NCI-H2171 treated with DMSO at 0.1 percent for 48 hours (cell line): ENCODE measurements around the gene SERINC5.
A peak's percentile ranks its signal among the peaks of the same experiment; 100 is the strongest.

Experiments
- DNase-seq: peaks from one replicate; lab custom pipeline; 2025; lab: John Stamatoyannopoulos, UW

Gene SERINC5

DNA sequence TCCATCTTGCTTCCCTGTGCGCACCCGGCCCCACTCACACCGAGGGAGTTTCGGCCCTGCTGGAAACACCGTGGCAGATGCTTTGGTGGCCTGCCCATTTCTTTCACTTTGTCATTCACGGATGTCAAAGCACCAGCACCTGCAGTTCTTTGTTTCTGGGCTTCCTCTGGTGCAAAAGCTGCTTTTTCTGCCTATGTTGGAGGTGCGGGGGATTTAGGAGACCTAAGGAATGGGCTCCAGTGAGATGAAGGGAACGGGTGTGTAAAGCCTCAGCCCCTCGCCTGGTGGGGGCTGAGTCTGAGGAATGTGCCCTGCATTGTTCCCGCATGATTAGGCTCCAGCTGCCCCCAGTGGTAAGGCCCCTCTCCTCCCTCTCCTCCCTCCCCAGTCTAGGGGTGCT is 158.4 kb downstream of the SERINC5 start:
- DNase-seq: no peak

DNA sequence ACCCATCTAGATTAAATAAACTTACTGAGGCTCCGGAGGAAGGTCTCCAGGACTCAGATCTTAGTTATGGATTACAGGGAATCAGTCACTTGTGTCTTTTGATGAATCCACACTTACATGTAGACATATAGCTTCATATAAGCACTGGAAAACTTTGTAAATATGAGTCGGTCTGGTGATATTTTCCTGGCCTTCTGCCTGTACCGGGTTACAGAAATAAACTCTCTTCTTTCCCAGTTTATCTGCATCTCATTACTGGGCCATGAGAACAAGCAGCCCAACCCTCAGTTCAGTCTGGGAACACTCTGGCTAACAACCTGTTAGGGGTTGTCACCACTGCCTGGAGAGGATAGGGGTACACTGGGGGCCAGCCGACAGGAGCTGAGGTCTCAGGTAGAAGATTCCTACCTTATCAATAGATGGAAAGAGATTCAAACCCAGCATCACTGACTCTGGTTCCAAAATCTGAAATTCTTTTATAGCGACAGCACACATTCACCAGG is 161.6 kb downstream of the SERINC5 start:
- no peak for DNase-seq

DNA sequence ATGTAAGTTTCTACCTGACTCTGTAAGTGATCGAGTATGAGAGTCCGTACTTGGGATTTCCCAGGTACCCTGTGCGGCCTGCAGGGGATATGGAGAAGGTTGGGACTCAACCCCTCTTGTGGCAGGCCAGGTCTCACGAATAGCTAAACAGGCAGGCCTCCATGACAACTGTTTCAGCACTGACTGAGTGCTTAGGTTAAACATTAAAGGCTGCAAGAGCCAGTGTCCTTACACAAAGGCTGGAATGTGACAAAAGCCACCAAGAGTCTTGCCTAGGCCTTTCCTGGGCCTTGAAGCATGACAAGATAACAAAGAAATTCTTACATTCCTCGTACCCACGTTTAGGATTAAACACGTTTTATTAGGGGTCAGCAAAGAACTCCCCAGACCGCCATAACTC is 162.1 kb downstream of the SERINC5 start:
- DNase-seq: no peak

DNA sequence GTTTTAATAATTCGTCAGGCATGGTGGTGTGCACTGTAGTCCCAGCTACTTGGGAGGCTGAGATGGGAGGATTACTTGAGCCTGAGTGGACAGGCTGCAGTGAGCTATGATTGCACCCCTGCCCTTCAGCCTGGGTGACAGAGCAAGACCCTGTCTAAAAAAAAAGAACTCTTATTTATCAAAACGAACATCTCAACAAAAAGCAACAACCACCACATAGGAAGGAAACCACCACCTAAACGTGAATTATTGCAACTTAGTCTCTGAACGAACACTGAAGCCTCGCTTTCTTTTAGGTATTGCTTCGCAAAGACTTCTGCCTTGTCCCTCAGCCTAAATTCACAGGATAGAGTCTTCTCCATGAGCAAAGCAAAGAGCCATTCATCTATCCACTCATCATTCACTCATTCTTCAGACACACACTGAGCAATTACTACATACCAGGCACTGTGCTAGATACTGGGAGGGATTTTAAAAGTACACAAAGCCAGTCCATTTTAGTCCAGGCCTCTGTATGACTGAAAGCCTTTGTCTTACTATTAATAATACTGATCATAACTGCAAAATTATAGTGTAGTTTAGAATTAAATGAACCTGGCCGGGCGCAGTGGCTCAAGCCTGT is 163.3 kb downstream of the SERINC5 start:
- DNase-seq: no peak

DNA sequence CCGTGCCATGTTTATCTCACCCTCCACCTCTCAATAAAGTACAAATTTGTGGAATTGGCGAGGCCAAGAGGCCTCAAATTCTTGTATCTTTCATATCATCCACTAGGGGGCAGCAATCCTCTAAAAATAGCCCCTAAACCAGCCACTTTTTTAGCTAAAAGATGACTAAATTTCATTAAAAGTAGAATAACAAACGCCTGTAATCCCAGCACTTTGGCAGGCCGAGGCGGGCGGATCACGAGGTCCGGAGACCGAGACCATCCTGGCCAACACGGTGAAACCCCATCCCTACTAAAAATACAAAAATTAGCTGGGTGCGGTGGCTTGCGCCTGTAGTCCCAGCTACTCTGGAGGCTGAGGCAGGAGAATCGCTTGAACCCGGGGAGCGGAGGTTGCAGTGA is 164.1 kb downstream of the SERINC5 start:
- peak; percentile 47 for DNase-seq

DNA sequence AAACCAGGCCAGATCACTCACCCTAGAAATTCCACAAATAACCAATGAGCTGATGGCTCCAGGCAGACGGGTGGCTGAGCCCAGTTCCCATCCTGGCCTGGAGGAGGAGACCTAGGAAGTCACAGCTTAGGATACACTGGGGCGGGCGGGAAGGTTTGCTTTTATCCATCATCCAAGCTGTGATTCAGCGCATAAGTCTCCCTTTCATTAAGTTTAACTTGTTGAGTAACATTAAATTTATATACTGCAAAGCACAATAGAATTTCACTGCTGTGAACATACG is 165.0 kb downstream of the SERINC5 start:
- DNase-seq: no peak

DNA sequence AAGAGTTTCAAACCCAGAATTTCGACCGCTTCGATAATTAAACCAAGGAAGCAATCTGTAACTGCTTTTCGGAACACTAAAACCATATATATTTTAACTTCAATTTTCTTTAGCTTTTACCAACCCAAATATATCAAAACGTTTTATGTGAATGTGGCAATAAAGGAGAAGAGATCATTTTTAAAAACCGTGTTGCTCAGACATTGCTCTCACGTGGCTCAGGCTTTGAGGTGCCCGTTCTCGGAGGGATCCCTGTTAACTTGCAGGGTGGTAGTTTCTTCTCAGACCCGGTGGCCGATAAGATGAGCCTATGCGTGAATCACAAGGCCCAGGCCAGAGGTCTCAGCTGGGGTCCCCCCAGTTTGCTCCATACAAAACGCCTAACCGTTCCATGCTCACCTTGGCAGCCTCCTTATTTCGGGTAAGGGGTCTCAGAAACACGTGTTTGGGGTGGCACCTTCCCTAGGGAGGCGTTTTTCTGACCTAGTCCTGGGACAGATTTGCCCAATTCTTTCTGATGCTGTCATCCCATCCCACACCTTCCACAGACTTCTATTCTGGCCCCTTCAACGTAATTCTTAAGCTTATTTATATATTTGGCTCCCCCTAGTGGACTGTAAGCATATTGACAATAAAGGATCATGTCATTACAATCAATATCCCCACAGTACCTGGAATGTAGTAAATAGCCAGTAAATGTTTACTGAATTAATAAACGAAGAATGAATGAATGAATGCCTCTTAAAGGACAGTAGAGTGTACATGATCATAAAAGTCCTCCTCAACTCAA is 172.6 kb downstream of the SERINC5 start:
- peak; percentile 76 for DNase-seq

DNA sequence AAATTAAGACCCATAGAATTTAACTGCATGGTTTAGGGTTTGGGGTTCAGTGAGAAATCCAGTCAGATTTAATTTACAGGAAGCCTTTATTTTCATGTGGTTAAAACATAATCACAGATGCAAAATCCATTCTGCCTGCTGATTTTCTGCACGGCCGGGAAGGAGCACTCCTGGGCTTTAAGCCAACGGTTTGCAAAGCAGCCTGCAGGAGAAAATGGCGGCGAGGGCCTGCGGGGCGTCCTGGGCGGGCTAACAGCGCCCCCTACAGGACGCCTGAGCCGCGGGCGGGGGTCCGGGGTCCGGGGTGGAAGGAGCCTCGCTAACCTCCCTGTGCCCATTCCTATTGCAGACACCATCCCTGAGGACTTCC is 173.1 kb downstream of the SERINC5 start:
- DNase-seq: peak; percentile 71

DNA sequence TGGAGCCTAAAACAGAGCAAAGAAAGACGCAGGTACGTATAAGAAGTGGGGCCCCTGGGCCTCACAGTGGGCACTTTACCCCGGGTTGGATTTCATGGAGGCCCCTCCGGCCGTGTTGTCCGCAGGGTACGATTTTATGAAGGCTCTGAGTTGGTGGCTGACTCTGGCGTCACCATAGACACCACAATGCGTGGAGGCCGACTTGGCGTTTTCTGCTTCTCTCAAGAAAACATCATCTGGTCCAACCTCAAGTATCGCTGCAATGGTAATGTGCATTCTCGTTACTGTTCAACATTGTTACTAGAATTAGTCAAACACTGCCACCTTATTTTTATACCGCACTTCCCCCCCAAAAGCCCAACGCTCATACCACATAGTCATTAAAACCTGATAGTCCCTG is 173.6 kb downstream of the SERINC5 start:
- DNase-seq: no peak

DNA sequence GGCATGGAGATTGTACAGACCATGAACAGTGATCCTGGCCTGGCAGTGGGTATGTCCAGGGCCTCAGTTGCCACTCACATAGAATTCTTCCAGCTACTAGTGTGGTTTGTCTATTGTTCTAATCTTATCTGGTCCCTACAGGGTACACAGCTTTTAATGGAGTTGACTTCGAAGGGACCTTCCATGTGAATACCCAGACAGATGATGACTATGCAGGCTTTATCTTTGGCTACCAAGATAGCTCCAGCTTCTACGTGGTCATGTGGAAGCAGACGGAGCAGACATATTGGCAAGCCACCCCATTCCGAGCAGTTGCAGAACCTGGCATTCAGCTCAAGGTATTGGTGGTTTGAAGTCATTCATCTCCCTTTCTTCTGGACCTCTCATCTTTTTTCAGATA is 176.9 kb downstream of the SERINC5 start:
- no peak for DNase-seq

DNA sequence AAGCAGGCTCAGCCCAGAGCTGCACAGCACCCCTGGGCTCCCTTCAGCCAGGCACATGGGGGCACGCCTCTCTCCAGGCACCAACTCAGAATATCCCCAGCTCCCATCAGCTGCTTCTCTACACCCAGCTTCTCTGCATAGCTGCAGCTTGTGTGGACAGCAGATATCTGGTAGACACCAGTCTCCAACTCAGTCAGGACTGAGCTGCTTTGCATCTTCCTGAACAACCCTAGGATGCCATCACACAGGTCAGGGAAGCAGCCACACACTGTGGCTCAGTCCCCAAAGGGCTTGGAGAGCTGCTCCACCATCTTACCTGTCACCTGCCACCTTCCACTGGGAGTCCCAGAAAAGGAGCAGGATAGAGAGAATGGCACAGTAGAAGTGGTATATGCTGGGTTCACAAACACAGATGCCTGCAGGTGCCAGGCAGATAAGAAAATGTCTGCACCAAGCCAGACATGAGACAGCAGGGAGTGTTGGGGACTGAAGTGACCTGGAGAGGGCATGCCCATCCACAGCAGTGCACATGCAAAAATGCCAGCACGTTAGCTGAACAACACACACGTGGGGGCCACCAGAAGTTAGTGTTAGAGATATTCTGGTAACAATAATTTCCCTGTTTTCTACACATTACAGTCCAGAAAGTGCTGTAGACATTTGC is 178.7 kb downstream of the SERINC5 start:
- no peak for DNase-seq

DNA sequence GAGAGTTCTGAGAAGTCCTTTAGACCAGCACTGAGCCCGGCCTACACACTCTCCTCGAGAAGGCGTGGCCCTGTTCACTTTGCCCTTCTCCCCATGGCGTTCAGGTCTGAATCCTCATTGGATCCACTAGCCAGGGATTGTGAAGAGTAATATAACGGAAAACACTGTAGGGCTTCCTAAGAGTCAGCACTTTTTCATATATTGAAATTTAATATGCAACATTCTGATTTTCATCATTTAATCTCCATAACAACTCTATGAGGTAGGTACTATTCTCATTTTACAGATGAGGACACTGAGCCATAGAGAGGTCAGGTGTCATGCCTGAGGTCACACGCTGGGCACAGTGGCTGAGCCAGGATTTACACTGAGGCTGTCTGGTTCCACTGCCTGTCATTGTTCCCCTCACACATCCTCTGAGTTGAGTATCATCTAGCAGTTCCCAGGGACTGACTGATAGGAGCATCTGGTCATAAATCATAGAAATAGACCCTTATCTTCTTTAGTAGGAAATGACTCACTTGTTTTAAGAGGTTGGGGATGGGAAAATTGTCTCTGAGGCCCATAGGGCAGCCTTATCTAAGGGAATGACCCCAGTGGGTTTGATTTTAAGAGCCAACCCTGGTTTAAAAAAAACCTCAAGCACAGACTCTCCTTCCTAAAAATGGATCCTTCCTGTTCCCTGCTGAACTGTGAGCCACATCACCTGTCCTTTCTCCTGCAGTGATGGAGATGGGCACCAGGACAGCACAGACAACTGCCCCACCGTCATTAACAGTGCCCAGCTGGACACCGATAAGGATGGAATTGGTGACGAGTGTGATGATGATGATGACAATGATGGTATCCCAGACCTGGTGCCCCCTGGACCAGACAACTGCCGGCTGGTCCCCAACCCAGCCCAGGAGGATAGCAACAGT is 179.5 kb downstream of the SERINC5 start:
- no peak for DNase-seq

DNA sequence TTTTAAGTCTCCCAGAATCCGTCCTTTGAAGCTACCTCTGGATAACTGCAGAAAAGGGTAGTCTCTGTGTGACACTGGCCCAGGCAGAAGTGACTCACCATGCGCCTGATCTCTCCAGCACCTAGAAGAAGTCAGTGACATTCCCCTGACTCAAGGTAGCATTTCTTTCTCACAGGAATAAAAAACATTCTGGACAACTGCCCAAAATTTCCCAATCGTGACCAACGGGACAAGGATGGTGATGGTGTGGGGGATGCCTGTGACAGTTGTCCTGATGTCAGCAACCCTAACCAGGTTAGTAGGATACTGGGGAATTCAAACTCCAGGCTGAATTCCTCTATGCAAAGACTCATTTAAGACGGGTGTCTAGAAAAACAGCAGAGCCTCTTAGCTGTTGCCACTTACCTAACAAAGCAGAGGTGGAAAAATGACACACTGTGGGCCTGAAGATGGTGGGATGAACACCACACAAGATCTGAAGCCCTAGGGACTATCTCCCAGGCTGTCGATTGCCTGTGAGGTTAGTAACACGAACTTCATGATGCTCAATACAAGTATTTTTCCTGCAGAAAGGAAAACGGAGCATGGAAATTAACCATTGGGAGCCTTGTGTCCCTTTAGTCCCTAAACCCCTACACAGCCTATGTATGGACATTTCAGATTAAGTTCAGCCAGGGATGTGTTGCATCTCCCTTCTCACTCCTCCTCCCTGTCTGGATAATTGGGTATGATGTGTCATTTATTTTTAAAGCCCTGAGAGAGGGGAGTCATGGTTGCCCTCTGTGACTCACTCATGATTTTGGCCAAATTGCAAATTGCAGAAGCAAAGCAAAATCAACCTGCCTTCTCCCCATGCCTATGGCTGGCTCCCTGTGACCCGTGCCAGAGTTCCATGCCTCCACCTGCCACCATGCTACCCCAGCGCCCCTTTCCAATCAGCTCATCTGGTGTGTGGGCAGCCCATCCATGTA is 183.5 kb downstream of the SERINC5 start:
- DNase-seq: no peak

DNA sequence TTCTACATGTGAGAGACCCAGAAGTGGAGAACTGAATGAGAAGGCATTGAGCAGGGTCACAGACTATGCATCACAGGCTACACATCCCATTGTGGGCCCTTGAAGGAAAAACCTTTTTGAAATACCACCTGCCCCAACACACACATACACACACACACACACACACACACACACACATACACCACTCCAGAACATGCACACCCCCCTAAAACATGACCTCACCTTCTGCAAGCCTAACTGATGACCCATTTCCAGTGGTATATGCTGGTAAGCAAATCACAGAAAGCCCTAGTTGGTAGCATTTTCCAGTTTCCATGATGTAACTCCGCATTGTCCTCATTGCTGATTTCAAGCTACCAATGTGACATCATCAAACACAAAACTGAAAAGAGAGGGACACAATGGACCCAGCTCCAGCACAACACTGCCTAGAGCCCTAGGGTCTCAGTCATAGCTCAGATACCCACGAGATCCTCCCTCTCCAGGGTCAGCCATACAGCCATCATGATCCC is 184.3 kb downstream of the SERINC5 start:
- DNase-seq: no peak

DNA sequence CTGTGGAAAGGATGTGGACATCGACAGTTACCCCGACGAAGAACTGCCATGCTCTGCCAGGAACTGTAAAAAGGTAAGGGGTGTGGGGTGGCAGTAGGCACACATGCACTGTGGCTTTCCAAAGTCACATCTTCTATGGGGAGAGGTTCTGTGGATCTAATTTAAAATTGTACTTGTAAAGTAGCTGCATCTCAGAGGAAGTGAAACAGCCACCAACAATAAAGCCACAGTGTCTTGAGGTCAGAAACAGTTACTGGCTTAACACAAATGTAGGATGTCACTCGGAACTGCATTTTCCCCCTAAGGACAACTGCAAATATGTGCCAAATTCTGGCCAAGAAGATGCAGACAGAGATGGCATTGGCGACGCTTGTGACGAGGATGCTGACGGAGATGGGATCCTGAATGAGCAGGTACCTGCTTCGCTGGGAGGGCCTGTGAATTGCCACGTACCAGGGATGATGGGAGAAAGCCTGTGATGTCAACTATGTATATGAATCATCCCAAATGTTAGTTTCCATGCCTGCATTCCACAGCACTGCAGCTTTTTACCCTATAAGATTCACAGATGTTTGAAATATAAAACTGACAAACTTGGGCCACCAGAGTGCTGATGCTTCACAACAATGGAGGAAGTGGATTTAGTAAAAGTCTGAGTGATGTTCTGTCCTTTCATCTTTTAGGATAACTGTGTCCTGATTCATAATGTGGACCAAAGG is 185.4 kb downstream of the SERINC5 start:
- DNase-seq: no peak

DNA sequence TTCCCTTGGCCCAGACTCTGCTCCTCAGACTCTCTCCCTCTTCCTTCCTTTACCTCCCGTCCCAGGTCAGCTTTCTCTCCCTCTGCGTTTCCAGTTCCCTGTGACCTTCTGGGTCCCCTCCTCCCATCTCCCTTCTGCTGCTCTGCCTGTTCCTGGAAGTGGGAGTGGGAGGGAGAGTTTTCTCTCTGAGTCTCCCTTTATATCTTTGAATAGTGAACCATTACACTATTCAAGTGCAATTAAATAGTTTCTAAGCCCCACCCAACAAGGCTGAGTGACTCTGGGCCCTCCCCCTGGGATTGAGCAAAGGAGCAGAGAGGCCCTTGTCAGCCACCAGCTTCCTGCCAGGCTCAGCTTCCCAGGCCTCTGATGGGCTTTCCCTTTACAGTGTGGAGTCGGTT is 185.9 kb downstream of the SERINC5 start:
- no peak for DNase-seq

DNA sequence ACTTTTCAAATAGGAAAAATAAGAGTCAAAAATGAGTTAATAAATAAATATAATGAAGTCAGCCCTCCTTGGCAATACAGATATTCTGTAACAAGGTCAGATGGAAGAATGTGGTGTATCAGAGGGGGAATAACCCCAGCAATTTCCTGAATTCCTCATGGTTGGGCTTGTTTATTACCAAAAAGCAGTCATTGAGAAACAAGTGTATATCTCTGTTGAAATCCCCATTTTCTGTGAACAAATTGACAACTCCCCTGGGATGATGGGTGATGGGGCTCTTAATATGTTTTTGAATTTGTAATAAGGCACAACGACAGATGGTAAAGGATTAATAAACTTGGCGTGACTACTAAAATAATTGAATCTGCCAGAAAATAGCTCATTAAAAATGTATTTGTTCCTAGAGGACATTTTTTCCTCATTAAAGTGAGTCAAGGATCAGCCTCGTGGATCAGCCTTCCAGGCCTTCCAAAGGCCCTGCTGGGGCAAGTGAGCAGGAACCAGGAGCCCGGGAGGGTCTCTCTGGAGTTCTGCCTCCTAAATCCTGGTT is 186.5 kb downstream of the SERINC5 start:
- peak; percentile 45 for DNase-seq

DNA sequence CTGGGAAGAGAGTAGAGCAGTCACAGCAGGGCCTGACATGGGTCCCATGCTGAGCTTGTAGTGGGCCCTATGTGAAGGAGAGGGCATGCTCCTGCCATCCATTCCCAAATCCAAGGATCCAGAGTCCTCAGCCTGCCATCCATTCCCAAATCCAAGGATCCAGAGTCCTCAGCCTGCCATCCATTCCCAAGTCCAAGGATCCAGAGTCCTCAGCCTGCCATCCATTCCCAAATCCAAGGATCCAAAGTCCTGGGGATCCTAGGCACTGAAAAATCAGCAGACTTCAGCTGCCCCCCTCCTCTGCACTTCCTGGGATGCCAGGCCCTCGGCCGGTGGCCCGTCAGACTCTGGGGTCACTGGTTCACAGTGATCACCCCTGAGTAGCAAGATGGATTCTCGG is 187.1 kb downstream of the SERINC5 start:
- no peak for DNase-seq

DNA sequence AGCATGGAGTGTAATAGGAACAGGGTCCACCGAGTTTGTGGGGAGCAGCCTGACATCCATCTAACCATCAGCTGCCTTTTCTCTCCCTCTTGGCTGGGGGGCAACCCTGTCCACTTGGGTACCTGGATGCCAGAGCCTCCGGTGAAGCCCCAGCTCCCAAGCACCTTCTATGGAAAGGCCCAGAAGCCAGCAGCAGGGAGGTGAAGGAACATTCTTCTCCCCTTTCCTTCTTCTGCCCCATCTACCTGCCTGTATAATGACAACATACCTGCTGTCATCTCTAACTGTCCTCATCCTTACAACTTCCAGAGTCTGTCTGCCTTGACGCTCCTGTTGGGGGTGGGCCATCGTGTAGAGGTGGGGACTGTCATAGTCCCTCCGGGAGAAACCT is 187.6 kb downstream of the SERINC5 start:
- no peak for DNase-seq
